H9 (cell line): ENCODE data around the gene FREY1. TPM values are rescaled to one million over a fixed set of nuclear protein-coding genes. Genes with fewer than 3 reads are reported as not detected.

Source experiments
- DNase-seq: peaks from one replicate; pipeline ENCODE4 v3.0.0-alpha.2; 2017
- H2AFZ ChIP-seq: one replicate; pipeline ENCODE4 v1.6.1; 2013; ENCODE audit warnings: mild to moderate bottlenecking, low read length, control low read depth, moderate library complexity
- H2AK5ac ChIP-seq: 2 replicates; pipeline ENCODE4 v1.6.1; 2013; ENCODE audit warnings: low read length, control low read depth, mixed read lengths; ENCODE audit not compliant: insufficient read length
- H2BK120ac ChIP-seq: one replicate; pipeline ENCODE4 v1.6.1; 2013; ENCODE audit warnings: low read depth, mild to moderate bottlenecking, low read length, control low read depth, inconsistent platforms; ENCODE audit not compliant: poor library complexity, severe bottlenecking
- H2BK12ac ChIP-seq: 2 replicates; pipeline ENCODE4 v1.6.1; 2013; ENCODE audit warnings: low read length, control low read depth, mixed read lengths, low read depth; ENCODE audit not compliant: insufficient read length
- H2BK15ac ChIP-seq: 2 replicates; pipeline ENCODE4 v1.6.1; 2013; ENCODE audit warnings: low read depth, low read length, control low read depth
- H2BK20ac ChIP-seq: one replicate; pipeline ENCODE4 v1.6.1; 2013; ENCODE audit warnings: low read depth, mild to moderate bottlenecking, low read length, control low read depth, inconsistent platforms; ENCODE audit not compliant: poor library complexity, severe bottlenecking
- H2BK5ac ChIP-seq: 2 replicates; pipeline ENCODE4 v1.6.1; 2013; ENCODE audit warnings: low read length, control low read depth, mixed read lengths; ENCODE audit not compliant: insufficient read length
- H3K14ac ChIP-seq: 2 replicates; pipeline ENCODE4 v1.6.1; 2013; ENCODE audit warnings: low read length, control low read depth; ENCODE audit not compliant: insufficient read depth
- H3K18ac ChIP-seq: 2 replicates; pipeline ENCODE4 v1.6.1; 2013; ENCODE audit warnings: low read depth, mild to moderate bottlenecking, mixed read lengths, low read length, control low read depth; ENCODE audit not compliant: insufficient read length
- H3K23ac ChIP-seq: 2 replicates; pipeline ENCODE4 v1.6.1; 2013; ENCODE audit warnings: low read length, control low read depth, mixed read lengths, low read depth; ENCODE audit not compliant: insufficient read length
- H3K23me2 ChIP-seq: 2 replicates; pipeline ENCODE4 v1.6.1; 2013; ENCODE audit warnings: low read depth, mild to moderate bottlenecking, mixed read lengths, low read length, control low read depth; ENCODE audit not compliant: insufficient read length, poor library complexity, severe bottlenecking
- H3K27ac ChIP-seq: 2 replicates; pipeline ENCODE4 v1.5.1; 2013; ENCODE audit warnings: low read length, control low read depth, mixed read lengths, low read depth; ENCODE audit not compliant: insufficient read length
- H3K27me3 ChIP-seq: 2 replicates; pipeline ENCODE4 v1.6.1; 2013; ENCODE audit warnings: low read length, control low read depth, inconsistent platforms; ENCODE audit not compliant: insufficient read depth
- H3K4ac ChIP-seq: 2 replicates; pipeline ENCODE4 v1.6.1; 2013; ENCODE audit warnings: low read depth, mild to moderate bottlenecking, control low read depth, inconsistent platforms, low read length, moderate library complexity
- H3K4me1 ChIP-seq: 2 replicates; pipeline ENCODE4 v1.6.1; 2013; ENCODE audit warnings: low read length, control low read depth, inconsistent platforms; ENCODE audit not compliant: insufficient read depth
- H3K4me2 ChIP-seq: 2 replicates; pipeline ENCODE4 v1.6.1; 2013; ENCODE audit warnings: low read length, control low read depth, mixed read lengths; ENCODE audit not compliant: insufficient read length, insufficient read depth
- H3K56ac ChIP-seq: 2 replicates; pipeline ENCODE4 v1.6.1; 2013; ENCODE audit warnings: low read depth, mild to moderate bottlenecking, mixed read lengths, low read length, control low read depth; ENCODE audit not compliant: insufficient read length
- H3K79me1 ChIP-seq: 2 replicates; pipeline ENCODE4 v1.6.1; 2013; ENCODE audit warnings: low read depth, mild to moderate bottlenecking, moderate library complexity, low read length, control low read depth, inconsistent platforms; ENCODE audit not compliant: insufficient read depth, poor library complexity, severe bottlenecking
- H3K79me2 ChIP-seq: 2 replicates; pipeline ENCODE4 v1.6.1; 2013; ENCODE audit warnings: low read length, control low read depth, inconsistent platforms; ENCODE audit not compliant: insufficient read depth
- H3K9ac ChIP-seq: 2 replicates; pipeline ENCODE4 v1.6.1; 2013; ENCODE audit warnings: low read length, control low read depth, mixed read lengths; ENCODE audit not compliant: insufficient read length; ENCODE audit errors: extremely low read depth
- H3K9me3 ChIP-seq: one replicate; pipeline ENCODE4 v1.6.1; 2013; ENCODE audit warnings: low read depth, low read length, inconsistent platforms; ENCODE audit not compliant: control insufficient read depth
- H3T11ph ChIP-seq: one replicate; pipeline ENCODE4 v1.6.1; 2013; ENCODE audit warnings: mild to moderate bottlenecking, low read length, control low read depth, inconsistent platforms
- H4K20me1 ChIP-seq: one replicate; pipeline ENCODE4 v1.6.1; 2013; ENCODE audit not compliant: control insufficient read depth, insufficient read length, insufficient read depth
- H4K5ac ChIP-seq: 2 replicates; pipeline ENCODE4 v1.6.1; 2013; ENCODE audit warnings: low read depth, mild to moderate bottlenecking, mixed read lengths, low read length, control low read depth; ENCODE audit not compliant: insufficient read length
- H4K8ac ChIP-seq: replicated peaks from 2 replicates; pipeline ENCODE4 v1.6.1; 2013; ENCODE audit warnings: low read length, control low read depth, mixed read lengths, low read depth; ENCODE audit not compliant: insufficient read length
- H4K91ac ChIP-seq: 2 replicates; pipeline ENCODE4 v1.6.1; 2013; ENCODE audit warnings: low read depth, mild to moderate bottlenecking, moderate library complexity, mixed read lengths, low read length, control low read depth; ENCODE audit not compliant: insufficient read length
- H3K27ac Mint-ChIP-seq, 3 experiments: 2 replicates in 2 of 3; 3 replicates in 1 of 3; pipeline ENCODE4 v1.8.0; 2020 to 2021; ENCODE audit warnings: mixed read lengths in 3 of 3, mild to moderate bottlenecking in 1 of 3, moderate library complexity in 1 of 3
- H3K27me3 Mint-ChIP-seq: 2 replicates; pipeline ENCODE4 v1.8.0; 2021; ENCODE audit warnings: low read depth, mild to moderate bottlenecking, moderate library complexity, mixed read lengths
- H3K36me3 Mint-ChIP-seq, 3 experiments: 2 replicates in 2 of 3; 3 replicates in 1 of 3; pipeline ENCODE4 v1.8.0; 2020 to 2021; ENCODE audit warnings: low read depth in 3 of 3, mixed read lengths in 3 of 3; ENCODE audit not compliant: insufficient read depth in 1 of 3
- H3K4me1 Mint-ChIP-seq, 2 experiments: 2 replicates each; pipeline ENCODE4 v1.8.0; 2020; ENCODE audit warnings: mixed read lengths in 2 of 2
- H3K4me3 Mint-ChIP-seq, 2 experiments: 2 replicates in 1 of 2; 3 replicates in 1 of 2; pipeline ENCODE4 v1.8.0; 2020 to 2021; ENCODE audit warnings: mild to moderate bottlenecking in 2 of 2, mixed read lengths in 2 of 2, moderate library complexity in 1 of 2
- H3K9me3 Mint-ChIP-seq, 2 experiments: 2 replicates in 1 of 2; 3 replicates in 1 of 2; pipeline ENCODE4 v1.8.0; 2020; ENCODE audit warnings: mild to moderate bottlenecking in 2 of 2, mixed read lengths in 2 of 2, moderate library complexity in 1 of 2
- CTCF ChIP-seq: fragments of 200-600 bp; sonication (generic); conservative IDR thresholded peaks from 3 replicates; pipeline ENCODE4 v1.8.0; 2021; ENCODE audit warnings: antibody characterized with exemption, mild to moderate bottlenecking
- WGBS: extraction: QIAGEN DNeasy Blood & Tissue Kit; methylation state at CpG from one replicate; pipeline ENCODE4 v1.1.7; 2013; ENCODE audit warnings: missing lambda C conversion rate, low lambda C conversion rate, mixed read lengths; ENCODE audit not compliant: insufficient read length; ENCODE audit errors: extremely low coverage; 5-methylcytosine and 5-hydroxymethylcytosine counted together
- total RNA-seq: library from RNA; stranded (reverse); gene quantifications from 2 replicates; pipeline ENCODE4 v1.2.1, GENCODE V29; 2021

Gene FREY1
- total RNA-seq, 1 experiment from 2014 or later: 2.1 TPM

GRCh38 chr11:45925550-45925949 is 18.5 kb upstream of the FREY1 start:
- Histone ChIP-seq H4K5ac (no peak overlapping the region), H2BK20ac (no peak overlapping the region), H3T11ph (no peak overlapping the region), H2BK15ac (no peak overlapping the region), H3K4me2 (no peak overlapping the region), H3K23ac (no peak overlapping the region), H3K9ac (no peak overlapping the region), H3K27me3 (no peaks in the 10 kb centered on the region; the same call in 1 of the 2 replicates), H4K91ac (no peak overlapping the region), H3K23me2 (peaks cover 5% of the 10 kb centered on the region), H2BK12ac (no peak overlapping the region), H3K4ac (no peak overlapping the region), H3K79me1 (no peaks in the 10 kb centered on the region), H3K27ac (no peak overlapping the region), H3K56ac (no peak overlapping the region), H4K8ac (no peak overlapping the region), H3K18ac (no peak overlapping the region), H3K79me2 (no peaks in the 10 kb centered on the region; the same call in 1 of the 2 replicates), H2BK120ac (no peak overlapping the region), H3K9me3 (no peaks in the 10 kb centered on the region), H2BK5ac (no peak overlapping the region), H4K20me1 (no peaks in the 10 kb centered on the region), H3K14ac (no peak overlapping the region), H3K4me1 (no peaks in the 10 kb centered on the region), H2AFZ (no peak overlapping the region), H2AK5ac (no peak overlapping the region)
- Mint-ChIP-seq H3K36me3 (peaks cover 22 to 56% (median 52%) of the 10 kb centered on the region in 3 experiments), H3K9me3 (no peaks in the 10 kb centered on the region; a peak in 1 of 5 replicates), H3K4me1 (peaks cover 19 to 25% of the 10 kb centered on the region in 2 experiments), H3K27me3 (peaks cover 2% of the 10 kb centered on the region; the same call in 1 of the 2 replicates), H3K27ac (no peak overlapping the region; a peak in 1 of 7 replicates), H3K4me3 (no peak overlapping the region; a peak in 1 of 5 replicates)
- WGBS: no CpG with 5 or more reads among the region's 3 CpGs
- DNase-seq: no peak
- TF ChIP-seq CTCF: no peak
